Peyer's patch (tissue), 4 donors: ENCODE measurements around the gene F13A1. TPM values are rescaled to one million over a fixed set of nuclear protein-coding genes. Genes with fewer than 3 reads are reported as not detected.

Experiments
- DNase-seq, 3 donors: peaks; one replicate each; pipeline ENCODE4 v3.0.0-alpha.2; 2017 to 2019
- H3K27ac ChIP-seq, 4 donors: fragments of 200-600 bp; sonication (generic); one replicate each; pipeline ENCODE4 v1.5.1; 2016 to 2019
- H3K27me3 ChIP-seq, 2 donors: fragments of 200-600 bp; sonication (generic); one replicate each; pipeline ENCODE4 v1.5.1; 2019
- H3K36me3 ChIP-seq, 3 donors: fragments of 200-600 bp; sonication (generic); one replicate each; pipeline ENCODE4 v1.5.1; 2016 to 2019
- H3K4me1 ChIP-seq, 4 donors: fragments of 200-600 bp; sonication (generic); one replicate each; pipeline ENCODE4 v1.5.1; 2016 to 2019
- H3K4me3 ChIP-seq, 4 donors: fragments of 200-600 bp; sonication (generic); 1 replicate in 3 of 4; 2 replicates in 1 of 4; pipeline ENCODE4 v1.5.1; 2016 to 2019; ENCODE audit warnings: mild to moderate bottlenecking in 1 of 4
- H3K9me3 ChIP-seq, 4 donors: fragments of 200-600 bp; sonication (generic); one replicate each; pipeline ENCODE4 v1.5.1; 2016 to 2019; ENCODE audit warnings: mild to moderate bottlenecking in 1 of 4
- CTCF ChIP-seq, 6 experiments: fragments of 450-650 bp in 4 of 6; fragments of 200-600 bp in 2 of 6; sonication (generic) in 1 of 6; IDR thresholded peaks; one replicate each; pipeline ENCODE4 v1.5.1; 2017 to 2019; ENCODE audit warnings: antibody characterized with exemption in 6 of 6, mild to moderate bottlenecking in 3 of 6, moderate library complexity in 1 of 6
- POLR2A ChIP-seq, 2 donors: fragments of 450-650 bp; IDR thresholded peaks; one replicate each; pipeline ENCODE4 v1.5.1; 2017; ENCODE audit warnings: antibody characterized with exemption in 2 of 2, mild to moderate bottlenecking in 2 of 2, moderate library complexity in 2 of 2
- small RNA-seq, 2 donors: library from RNA; depleted of rRNA; stranded (forward); fragments of <200 nt; gene quantifications; one replicate each; pipeline ENCODE3, GENCODE V24; 2016
- total RNA-seq, 4 donors: library from RNA; depleted of rRNA; stranded (reverse); fragments of >200 nt; gene quantifications; one replicate each; pipeline ENCODE4 v1.1.0, GENCODE V29; 2016

The F13A1 gene
- total RNA-seq, 4 donors from 2014 or later: 13.0 to 29.7 (median 25.5) TPM

GRCh38 chr6:6105472-6106036, 214.9 kb downstream of the F13A1 start:
- H3K4me3 ChIP-seq: no peak overlapping the region
- TF ChIP-seq CTCF (IDR thresholded peaks at IDR 0.05) (peak in 1 of 6 experiments; percentile 32), POLR2A (IDR thresholded peaks at IDR 0.05) (no peak)
- no peak overlapping the region for H3K27ac ChIP-seq
- H3K4me1 ChIP-seq: no peaks in the 10 kb centered on the region
- no peaks in the 10 kb centered on the region for H3K27me3 ChIP-seq
- no peak for DNase-seq
- H3K36me3 ChIP-seq: no peaks in the 10 kb centered on the region
- no peaks in the 10 kb centered on the region for H3K9me3 ChIP-seq

Small RNAs within 50 kb of the gene (small RNA-seq; reads per million reads assigned to genes)
- gene MIR7853: 0 reads per million in 2 donors
